Loucy (cell line): ENCODE data around the gene OR10G4.
"Not testable (repeated sequence)": the region's sequence is repeated elsewhere in the genome, so short reads cannot be mapped to it uniquely, and the experiment has no call there.

Experiments
- H2AFZ ChIP-seq: fragments of 200-600 bp; sonication (generic); 2 replicates; pipeline ENCODE4 v1.6.0; 2016; ENCODE audit warnings: antibody characterized with exemption, mild to moderate bottlenecking, low read length, moderate library complexity
- H3F3A ChIP-seq: fragments of 200-600 bp; 2 replicates; pipeline ENCODE4 v1.6.0; 2016; ENCODE audit warnings: antibody characterized with exemption, low read depth, mild to moderate bottlenecking
- H3K27me3 ChIP-seq: fragments of 200-600 bp; sonication (generic); 2 replicates; pipeline ENCODE4 v1.6.1; 2014; ENCODE audit warnings: low read length, mild to moderate bottlenecking; ENCODE audit not compliant: insufficient read depth, poor library complexity, severe bottlenecking
- H3K36me3 ChIP-seq: fragments of 200-600 bp; sonication (generic); 2 replicates; pipeline ENCODE4 v1.6.1; 2016; ENCODE audit warnings: low read length; ENCODE audit not compliant: insufficient read depth
- H3K4me1 ChIP-seq: fragments of 200-600 bp; sonication (generic); 2 replicates; pipeline ENCODE4 v1.5.1; 2014; ENCODE audit warnings: low read length, mild to moderate bottlenecking; ENCODE audit not compliant: insufficient read depth, poor library complexity, severe bottlenecking
- H3K4me2 ChIP-seq: fragments of 200-600 bp; sonication (generic); 2 replicates; pipeline ENCODE4 v1.6.0; 2014; ENCODE audit warnings: antibody characterized with exemption, low read length, low read depth, mild to moderate bottlenecking; ENCODE audit not compliant: poor library complexity, severe bottlenecking
- H3K4me3 ChIP-seq: fragments of 200-600 bp; sonication (generic); 2 replicates; pipeline ENCODE4 v1.5.1; 2014; ENCODE audit warnings: low read length, mild to moderate bottlenecking, mixed read lengths; ENCODE audit not compliant: poor library complexity, severe bottlenecking
- H3K79me2 ChIP-seq: fragments of 200-600 bp; sonication (generic); 2 replicates; pipeline ENCODE4 v1.6.1; 2014; ENCODE audit warnings: low read length; ENCODE audit not compliant: insufficient read depth
- H3K9ac ChIP-seq: fragments of 200-600 bp; sonication (generic); 2 replicates; pipeline ENCODE4 v1.6.0; 2014; ENCODE audit warnings: mild to moderate bottlenecking, low read depth, low read length, moderate library complexity; ENCODE audit not compliant: poor library complexity, severe bottlenecking
- H3K9me2 ChIP-seq: fragments of 200-600 bp; sonication (generic); replicated peaks from 2 replicates; pipeline ENCODE4 v1.6.1; 2016; ENCODE audit warnings: low read depth, low read length, mixed read lengths
- H3K9me3 ChIP-seq: fragments of 200-600 bp; sonication (generic); 2 replicates; pipeline ENCODE4 v1.6.1; 2014; ENCODE audit warnings: mild to moderate bottlenecking, antibody characterized with exemption, low read length, low read depth; ENCODE audit not compliant: insufficient read depth
- H4K20me1 ChIP-seq: fragments of 200-600 bp; sonication (generic); 2 replicates; pipeline ENCODE4 v1.6.0; 2014; ENCODE audit warnings: antibody characterized with exemption, low read length, mild to moderate bottlenecking; ENCODE audit not compliant: insufficient read depth, poor library complexity, severe bottlenecking
- CTCF ChIP-seq: fragments of 200-600 bp; sonication (generic); conservative IDR thresholded peaks from 2 replicates; pipeline ENCODE4 v1.5.1; 2014; ENCODE audit warnings: mild to moderate bottlenecking, antibody characterized with exemption, low read length
- EZH2phosphoT487 ChIP-seq: fragments of 200-600 bp; IDR thresholded peaks from 2 replicates; pipeline ENCODE4 v1.6.1; 2018; ENCODE audit warnings: antibody characterized with exemption, mild to moderate bottlenecking, moderate library complexity, borderline replicate concordance

OR10G4 gene

DNA sequence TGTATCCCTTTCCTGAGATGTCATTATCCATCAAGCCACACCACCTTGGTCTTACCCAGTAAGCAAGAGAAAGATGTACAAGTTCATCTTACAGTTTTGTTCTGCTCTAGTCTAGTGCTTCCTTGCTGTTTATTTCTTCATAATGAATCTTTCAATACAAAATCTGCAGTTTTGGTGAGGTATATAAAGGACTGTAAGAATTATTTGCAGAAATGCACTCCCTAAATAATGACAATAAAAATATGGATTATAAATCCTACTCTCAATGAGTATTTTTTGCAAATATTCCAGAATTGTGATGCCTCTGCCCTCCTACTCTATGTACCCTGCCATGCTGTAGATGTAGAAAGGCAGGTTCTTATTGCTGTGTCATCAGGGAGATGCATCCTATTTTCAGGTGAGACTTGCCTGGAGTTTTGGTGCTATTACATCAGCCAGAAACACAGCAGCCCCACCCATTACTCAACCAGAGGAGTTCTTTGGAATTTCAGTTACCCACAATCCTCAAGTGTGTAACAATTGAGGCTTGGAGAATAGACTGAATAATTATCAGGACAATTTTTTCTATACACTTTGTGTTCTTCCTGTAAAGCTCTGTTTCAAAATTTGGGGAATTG, 35.0 kb upstream of the OR10G4 start, which contains the start of gene OR10S1:
OR10S1 (minus strand) TSS at position 51 of the 617 bp plus-strand sequence. CDS start 117 bp downstream, outside the sequence.
- no peak for TF ChIP-seq EZH2phosphoT487
- TF ChIP-seq CTCF = no peak
- Histone ChIP-seq H2AFZ (no peak within 1 kb of the TSS), H3K36me3 (no peaks in the 10 kb centered on the region), H3F3A (no peaks in the 10 kb centered on the region), H3K79me2 (no peaks in the 10 kb centered on the region), H4K20me1 (no peaks in the 10 kb centered on the region), H3K4me1 (no peaks in the 10 kb centered on the region), H3K9ac (no peak within 1 kb of the TSS), H3K4me3 (no peak within 1 kb of the TSS), H3K9me2 (no peaks in the 10 kb centered on the region), H3K9me3 (no peaks in the 10 kb centered on the region), H3K27me3 (no peaks in the 10 kb centered on the region), H3K4me2 (no peak within 1 kb of the TSS)

- H3K4me3 ChIP-seq = no peak overlapping the region
- H3K9me3 ChIP-seq = no peaks in the 10 kb centered on the region
- no peak overlapping the region for H3K4me2 ChIP-seq
- H3K27me3 ChIP-seq = no peaks in the 10 kb centered on the region
- H3K9ac ChIP-seq = no peak overlapping the region
- TF ChIP-seq CTCF (no peak), EZH2phosphoT487 (no peak)
- no peaks in the 10 kb centered on the region for H4K20me1 ChIP-seq
- no peaks in the 10 kb centered on the region for H3K4me1 ChIP-seq
- H3K9me2 ChIP-seq = no peaks in the 10 kb centered on the region
- no peak overlapping the region for H2AFZ ChIP-seq
- H3K79me2 ChIP-seq = no peaks in the 10 kb centered on the region
- no peaks in the 10 kb centered on the region for H3F3A ChIP-seq
- H3K36me3 ChIP-seq = no peaks in the 10 kb centered on the region
These were observed 33.5 kb upstream of the OR10G4 start for GRCh38 chr11:123979311-123979710.

DNA sequence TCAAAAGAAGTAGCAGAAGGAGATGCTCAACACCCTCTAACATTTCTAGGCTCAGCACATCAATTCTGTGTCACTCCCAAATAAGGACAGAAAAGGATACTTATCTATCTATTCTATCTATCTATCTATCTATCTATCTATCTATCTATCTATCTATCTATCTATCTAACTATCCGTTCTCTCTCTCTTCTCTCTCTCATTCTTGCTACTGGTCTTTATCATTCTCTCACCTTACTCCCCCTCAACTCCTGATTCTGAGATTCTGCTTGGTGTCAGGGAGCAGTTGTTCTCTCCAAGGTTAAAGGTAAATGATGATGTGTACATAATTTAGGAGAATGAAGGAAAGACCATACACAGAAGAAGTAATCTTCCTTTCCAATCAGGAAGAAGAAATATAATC, 17.7 kb upstream of the OR10G4 start, which contains the start of gene OR10G6:
OR10G6 (minus strand) TSS at position 43 of the 400 bp plus-strand sequence; CDS start at position 43, 0 bp downstream.
- H3K9me2 ChIP-seq = no peaks in the 10 kb centered on the region
- H2AFZ ChIP-seq = no peak within 1 kb of the TSS
- H3K79me2 ChIP-seq = no peaks in the 10 kb centered on the region
- no peak within 1 kb of the TSS for H3K4me2 ChIP-seq
- H3K36me3 ChIP-seq = no peaks in the 10 kb centered on the region
- TF ChIP-seq EZH2phosphoT487 = no peak
- TF ChIP-seq CTCF = no peak
- H3K4me1 ChIP-seq = no peaks in the 10 kb centered on the region
- H3F3A ChIP-seq = no peaks in the 10 kb centered on the region
- no peaks in the 10 kb centered on the region for H3K9me3 ChIP-seq
- no peak within 1 kb of the TSS for H3K9ac ChIP-seq
- no peaks in the 10 kb centered on the region for H4K20me1 ChIP-seq
- H3K4me3 ChIP-seq = no peak within 1 kb of the TSS
- no peaks in the 10 kb centered on the region for H3K27me3 ChIP-seq

- not testable (repeated sequence) for H4K20me1 ChIP-seq, H3K36me3 ChIP-seq, H3K4me1 ChIP-seq, H3K9ac ChIP-seq, H3K9me2 ChIP-seq, H3K4me3 ChIP-seq, H3K4me2 ChIP-seq, H3K79me2 ChIP-seq, H3F3A ChIP-seq, H3K9me3 ChIP-seq, H3K27me3 ChIP-seq, H2AFZ ChIP-seq
These were observed 3.0 kb downstream of the OR10G4 start for GRCh38 chr11:124015837-124016236.
